Neural progenitor cell (in vitro differentiated cells): Measurements from ENCODE around the gene ANO2. TPM values are rescaled to one million over a fixed set of nuclear protein-coding genes. Genes with fewer than 3 reads are reported as not detected.

Experiments
- DNase-seq: peaks from one replicate; pipeline ENCODE4 v3.0.0-alpha.2; 2016; ENCODE audit warnings: low spot score
- H2AFZ ChIP-seq: fragments of 200-600 bp; sonication (generic); replicated peaks from 2 replicates; pipeline ENCODE4 v1.6.1; 2016; ENCODE audit warnings: antibody characterized with exemption
- H3F3A ChIP-seq: fragments of 200-600 bp; sonication (generic); 2 replicates; pipeline ENCODE4 v1.6.1; 2016; ENCODE audit warnings: antibody characterized with exemption, low read depth
- H3K27ac ChIP-seq: fragments of 200-600 bp; sonication (generic); 2 replicates; pipeline ENCODE4 v1.5.1; 2016; ENCODE audit warnings: mild to moderate bottlenecking
- H3K27me3 ChIP-seq: fragments of 200-600 bp; sonication (generic); 2 replicates; pipeline ENCODE4 v1.6.1; 2016; ENCODE audit warnings: mild to moderate bottlenecking, moderate library complexity
- H3K36me3 ChIP-seq: fragments of 200-600 bp; sonication (generic); 2 replicates; pipeline ENCODE4 v1.5.1; 2016
- H3K4me1 ChIP-seq: fragments of 200-600 bp; sonication (generic); 2 replicates; pipeline ENCODE4 v1.6.1; 2016; ENCODE audit warnings: mixed run types
- H3K4me2 ChIP-seq: fragments of 200-600 bp; sonication (generic); 2 replicates; pipeline ENCODE4 v1.6.1; 2016
- H3K4me3 ChIP-seq: fragments of 200-600 bp; sonication (generic); 2 replicates; pipeline ENCODE4 v1.5.1; 2016
- H3K79me2 ChIP-seq: fragments of 200-600 bp; sonication (generic); 2 replicates; pipeline ENCODE4 v1.6.1; 2016; ENCODE audit warnings: low read depth
- H3K9ac ChIP-seq: fragments of 200-600 bp; sonication (generic); 2 replicates; pipeline ENCODE4 v1.6.1; 2016
- H3K9me3 ChIP-seq: fragments of 200-600 bp; sonication (generic); 2 replicates; pipeline ENCODE4 v1.5.1; 2016; ENCODE audit warnings: low read depth
- H4K20me1 ChIP-seq: fragments of 200-600 bp; sonication (generic); 2 replicates; pipeline ENCODE4 v1.6.1; 2016; ENCODE audit warnings: low read depth
- H3K27ac Mint-ChIP-seq: 3 replicates; pipeline ENCODE4 v1.8.0; 2021; ENCODE audit warnings: mixed read lengths
- H3K27me3 Mint-ChIP-seq: 2 replicates; pipeline ENCODE4 v1.8.0; 2022; ENCODE audit warnings: low read depth, mild to moderate bottlenecking, inconsistent platforms, moderate library complexity, mixed read lengths; ENCODE audit not compliant: insufficient read depth
- H3K36me3 Mint-ChIP-seq: 3 replicates; pipeline ENCODE4 v1.8.0; 2021; ENCODE audit warnings: mixed read lengths
- H3K4me1 Mint-ChIP-seq: 3 replicates; pipeline ENCODE4 v1.8.0; 2021; ENCODE audit warnings: mixed read lengths
- H3K4me3 Mint-ChIP-seq: 3 replicates; pipeline ENCODE4 v1.8.0; 2021; ENCODE audit warnings: mild to moderate bottlenecking, moderate library complexity, mixed read lengths
- H3K9me3 Mint-ChIP-seq: 3 replicates; pipeline ENCODE4 v1.8.0; 2020; ENCODE audit warnings: mixed read lengths
- EZH2 ChIP-seq: fragments of 200-600 bp; sonication (generic); IDR thresholded peaks from 2 replicates; pipeline ENCODE4 v1.6.1; 2017; ENCODE audit warnings: antibody characterized with exemption, mild to moderate bottlenecking, moderate library complexity
- EZH2phosphoT487 ChIP-seq: fragments of 200-600 bp; sonication (generic); IDR thresholded peaks from 2 replicates; pipeline ENCODE4 v1.6.1; 2017; ENCODE audit warnings: antibody characterized with exemption
- total RNA-seq: library from RNA; depleted of rRNA; stranded (reverse); fragments of >200 nt; gene quantifications from 2 replicates; pipeline ENCODE4 v1.2.3, GENCODE V29; 2015; ENCODE audit warnings: low replicate concordance
- TF ChIP-seq, protein P1 (sequence below): fragments of 200-600 bp; sonication (generic); IDR thresholded peaks from 2 replicates; pipeline ENCODE4 v1.5.1; 2017; ENCODE audit warnings: antibody characterized with exemption, mild to moderate bottlenecking

Gene ANO2
- total RNA-seq, 1 donor from 2014 or later = 4.8 TPM

DNA sequence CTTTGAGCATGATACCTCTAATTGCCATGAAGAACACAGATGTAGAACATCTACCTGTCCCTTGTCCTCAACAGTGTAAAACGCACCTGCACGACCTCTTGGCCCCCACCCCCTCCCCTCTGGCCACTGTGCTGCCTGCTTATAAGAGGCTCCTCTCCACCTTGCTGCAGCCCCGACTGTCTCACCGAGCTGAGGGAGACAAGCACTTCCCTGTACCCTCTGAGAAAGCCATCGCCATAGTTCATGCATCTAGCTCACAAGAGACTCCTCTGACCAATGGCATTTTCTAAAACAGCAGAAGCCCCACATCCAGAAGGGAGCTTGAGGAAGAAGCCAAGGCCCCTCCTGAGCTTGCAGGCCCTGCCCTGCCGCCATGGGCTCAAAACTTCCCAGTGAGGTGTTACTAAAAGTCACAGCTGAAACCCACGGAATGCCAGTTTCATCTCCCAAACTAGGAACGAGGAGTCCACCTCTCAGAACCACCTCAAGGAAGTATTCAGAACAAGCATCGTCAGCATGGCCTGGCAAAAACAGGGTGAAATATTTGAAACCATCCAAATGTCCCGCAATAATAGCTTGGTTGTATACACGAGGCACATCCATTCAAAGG, 21.5 kb upstream of the ANO2 start:
- Mint-ChIP-seq H3K36me3 (no peaks in the 10 kb centered on the region), H3K27ac (no peak overlapping the region), H3K4me1 (peaks cover 42% of the 10 kb centered on the region), H3K9me3 (no peaks in the 10 kb centered on the region), H3K4me3 (no peak overlapping the region), H3K27me3 (peaks cover 8% of the 10 kb centered on the region)
- H2AFZ ChIP-seq = no peak overlapping the region
- peaks cover 22% of the 10 kb centered on the region for H3K4me1 ChIP-seq
- H3K27me3 ChIP-seq = no peaks in the 10 kb centered on the region
- TF ChIP-seq EZH2 = no peak
- no peak for TF ChIP-seq EZH2phosphoT487
- TF ChIP-seq, protein P1, sequence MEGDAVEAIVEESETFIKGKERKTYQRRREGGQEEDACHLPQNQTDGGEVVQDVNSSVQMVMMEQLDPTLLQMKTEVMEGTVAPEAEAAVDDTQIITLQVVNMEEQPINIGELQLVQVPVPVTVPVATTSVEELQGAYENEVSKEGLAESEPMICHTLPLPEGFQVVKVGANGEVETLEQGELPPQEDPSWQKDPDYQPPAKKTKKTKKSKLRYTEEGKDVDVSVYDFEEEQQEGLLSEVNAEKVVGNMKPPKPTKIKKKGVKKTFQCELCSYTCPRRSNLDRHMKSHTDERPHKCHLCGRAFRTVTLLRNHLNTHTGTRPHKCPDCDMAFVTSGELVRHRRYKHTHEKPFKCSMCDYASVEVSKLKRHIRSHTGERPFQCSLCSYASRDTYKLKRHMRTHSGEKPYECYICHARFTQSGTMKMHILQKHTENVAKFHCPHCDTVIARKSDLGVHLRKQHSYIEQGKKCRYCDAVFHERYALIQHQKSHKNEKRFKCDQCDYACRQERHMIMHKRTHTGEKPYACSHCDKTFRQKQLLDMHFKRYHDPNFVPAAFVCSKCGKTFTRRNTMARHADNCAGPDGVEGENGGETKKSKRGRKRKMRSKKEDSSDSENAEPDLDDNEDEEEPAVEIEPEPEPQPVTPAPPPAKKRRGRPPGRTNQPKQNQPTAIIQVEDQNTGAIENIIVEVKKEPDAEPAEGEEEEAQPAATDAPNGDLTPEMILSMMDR = no peak
- no peak overlapping the region for H3K4me3 ChIP-seq
- H3K27ac ChIP-seq = no peak overlapping the region
- no peaks in the 10 kb centered on the region for H3K79me2 ChIP-seq
- H3K9me3 ChIP-seq = no peaks in the 10 kb centered on the region
- no peaks in the 10 kb centered on the region for H4K20me1 ChIP-seq
- H3K9ac ChIP-seq = no peak overlapping the region
- no peaks in the 10 kb centered on the region for H3K36me3 ChIP-seq
- no peak overlapping the region for H3K4me2 ChIP-seq
- H3F3A ChIP-seq = peaks cover 4% of the 10 kb centered on the region
- no peak for DNase-seq

DNA sequence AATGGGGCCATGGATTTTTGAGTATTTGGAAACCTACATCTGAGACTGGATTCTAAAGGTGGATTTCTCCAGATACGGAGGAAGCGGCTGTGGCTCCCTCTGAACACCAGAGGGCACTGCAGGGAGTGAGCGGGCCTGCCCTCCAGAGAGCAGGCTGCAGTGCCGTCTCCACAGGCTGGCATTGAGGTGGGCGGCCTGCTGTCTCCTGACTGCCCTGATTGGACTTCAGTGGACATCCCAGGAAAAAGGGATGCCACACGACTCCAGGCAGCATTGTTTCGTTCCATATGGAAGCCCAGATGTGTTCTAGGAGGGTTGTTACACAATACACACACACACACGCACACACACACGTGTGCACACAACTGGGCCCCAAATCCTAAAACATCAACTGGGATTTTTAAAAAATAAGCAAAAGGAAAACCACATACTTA, 20.9 kb upstream of the ANO2 start:
- Histone ChIP-seq H3K9ac (no peak overlapping the region), H3K4me1 (peaks cover 22% of the 10 kb centered on the region), H3F3A (peaks cover 4% of the 10 kb centered on the region), H3K4me3 (no peak overlapping the region), H3K79me2 (no peaks in the 10 kb centered on the region), H4K20me1 (no peaks in the 10 kb centered on the region), H3K36me3 (no peaks in the 10 kb centered on the region), H3K27ac (no peak overlapping the region), H3K9me3 (no peaks in the 10 kb centered on the region), H3K4me2 (no peak overlapping the region), H3K27me3 (no peaks in the 10 kb centered on the region), H2AFZ (peak overlapping the region; percentile 37)
- H3K36me3 Mint-ChIP-seq = no peaks in the 10 kb centered on the region
- H3K4me3 Mint-ChIP-seq = no peak overlapping the region
- peaks cover 5% of the 10 kb centered on the region for H3K27me3 Mint-ChIP-seq
- no peak overlapping the region for H3K27ac Mint-ChIP-seq
- TF ChIP-seq EZH2phosphoT487 = no peak
- TF ChIP-seq, protein P1 = peak; percentile 89
- DNase-seq = peak; percentile 84
- H3K9me3 Mint-ChIP-seq = no peaks in the 10 kb centered on the region
- peaks cover 42% of the 10 kb centered on the region for H3K4me1 Mint-ChIP-seq

DNA sequence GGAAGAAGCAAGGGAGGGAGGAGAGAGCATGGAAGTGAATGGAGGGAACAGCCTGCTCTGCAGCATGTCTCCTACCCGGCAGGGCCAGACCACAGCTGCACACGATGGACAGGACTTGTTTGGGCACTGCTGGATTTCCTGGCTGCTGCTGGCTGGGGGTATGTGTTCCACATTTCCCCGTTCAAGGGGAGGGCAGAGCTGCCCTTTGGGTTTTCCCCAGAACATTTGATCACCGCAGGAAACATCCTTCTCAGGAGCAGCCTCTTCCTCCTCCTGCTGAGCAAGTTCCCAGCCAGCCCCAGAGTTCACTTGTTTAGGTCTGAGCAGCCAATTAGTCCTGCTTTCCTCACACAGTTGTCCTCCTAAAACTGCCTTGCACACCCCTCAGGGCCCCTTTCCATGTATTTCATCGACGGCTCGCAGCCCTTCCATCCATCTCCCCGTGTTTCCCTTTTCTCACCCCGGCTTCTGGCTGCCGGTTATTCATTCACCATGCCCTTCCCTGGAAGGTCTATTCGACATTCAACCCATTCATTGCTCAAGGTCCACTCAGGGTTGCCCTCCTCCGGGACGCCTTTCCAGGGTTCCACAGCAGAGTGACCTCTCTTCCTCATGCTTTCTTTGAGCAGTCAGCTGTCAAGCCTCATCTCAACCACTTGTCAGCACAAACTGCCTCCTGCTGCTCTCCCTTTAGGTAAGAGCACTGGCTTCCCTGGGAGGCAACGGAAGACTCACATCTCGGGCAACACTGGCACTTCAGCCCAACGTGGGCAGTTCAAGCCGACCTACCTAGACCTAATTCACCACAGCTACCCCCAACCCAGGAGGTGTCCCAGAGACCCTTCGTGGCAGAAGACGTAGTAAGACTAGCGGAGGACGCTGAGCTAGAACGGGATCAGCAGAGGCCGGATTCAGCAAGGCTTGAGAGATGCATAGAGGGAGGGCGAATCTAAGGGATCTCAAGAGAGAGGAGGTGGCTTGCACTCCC, 20.1 kb upstream of the ANO2 start:
- DNase-seq = no peak
- no peak overlapping the region for H3K9ac ChIP-seq
- Mint-ChIP-seq H3K36me3 (no peaks in the 10 kb centered on the region), H3K27ac (peak overlapping the region; percentile 67), H3K4me1 (peaks cover 45% of the 10 kb centered on the region), H3K27me3 (peaks cover 5% of the 10 kb centered on the region), H3K4me3 (peak overlapping the region; percentile 8), H3K9me3 (no peaks in the 10 kb centered on the region)
- H3K27ac ChIP-seq = no peak overlapping the region
- no peak overlapping the region for H3K4me2 ChIP-seq
- H3F3A ChIP-seq = peaks cover 4% of the 10 kb centered on the region
- H3K79me2 ChIP-seq = no peaks in the 10 kb centered on the region
- no peak overlapping the region for H3K4me3 ChIP-seq
- H2AFZ ChIP-seq = peak overlapping the region; percentile 37
- peaks cover 22% of the 10 kb centered on the region for H3K4me1 ChIP-seq
- TF ChIP-seq EZH2phosphoT487 = no peak
- TF ChIP-seq, protein P1 = no peak
- H3K9me3 ChIP-seq = no peaks in the 10 kb centered on the region
- H3K27me3 ChIP-seq = no peaks in the 10 kb centered on the region
- no peaks in the 10 kb centered on the region for H3K36me3 ChIP-seq
- H4K20me1 ChIP-seq = no peaks in the 10 kb centered on the region
